Measurements from ENCODE around the gene TEX48.

DNA sequence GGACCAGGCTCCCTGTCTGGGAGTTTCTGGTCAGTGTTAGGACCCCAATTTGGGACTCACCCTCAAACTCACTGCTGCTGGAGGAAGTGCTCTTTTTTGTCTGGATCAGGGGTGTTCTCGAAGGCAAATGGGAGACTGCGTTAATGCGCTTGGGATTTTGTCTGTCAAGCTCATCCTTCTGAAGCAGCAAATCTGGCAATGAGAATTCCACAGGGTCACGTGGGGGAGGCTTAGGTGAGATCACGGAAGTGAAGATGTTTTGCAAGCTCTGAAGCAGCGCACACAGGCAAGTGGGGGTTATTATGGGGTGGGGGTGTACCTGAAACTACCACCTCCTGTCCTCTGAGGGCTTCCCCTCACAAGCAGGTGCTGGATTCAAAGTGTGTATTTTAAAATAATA lies 13.8 kb downstream of the TEX48 start:
- TF ChIP-seq POLR2A (IDR thresholded peaks at IDR 0.05; ENCODE audit: low read length) (no peak), GATA1 (IDR thresholded peaks at IDR 0.05; ENCODE audit: low read depth, low read length) (no peak)

Measured in erythroblast (primary cell).